Activated B cell treated with CpG ODN at 0.5 μM for 24 hours (primary cell): Measurements from ENCODE around the gene OSBPL5. TPM values are rescaled to one million over a fixed set of nuclear protein-coding genes. Genes with fewer than 3 reads are reported as not detected.

Experiments used
- ATAC-seq: fragments of 200-7000 bp; cut with Tn5 transposase; one replicate; pipeline ENCODE4 v1.10.0; 2021; ENCODE audit warnings: low read depth, mild to moderate bottlenecking, moderate library complexity
- CTCF ChIA-PET: fragments of 350-600 bp; sonication (Branson Sonifier 250); formaldehyde crosslinking; loops from one replicate; lab custom pipeline; 2021; ENCODE audit warnings: antibody characterized with exemption; lab: Charles Lee
- POLR2A ChIA-PET: fragments of 350-600 bp; sonication (Branson Sonifier 250); formaldehyde crosslinking; loops from one replicate; lab custom pipeline; 2021; ENCODE audit warnings: antibody characterized with exemption; lab: Charles Lee
- DNase-seq: peaks from one replicate; pipeline ENCODE4 v3.0.0; 2022
- H3K27ac Mint-ChIP-seq: one replicate; pipeline ENCODE4 v1.8.0; 2020; ENCODE audit warnings: mixed read lengths
- H3K27me3 Mint-ChIP-seq: one replicate; pipeline ENCODE4 v1.8.0; 2021; ENCODE audit warnings: mixed read lengths
- H3K36me3 Mint-ChIP-seq: one replicate; pipeline ENCODE4 v1.8.0; 2021; ENCODE audit warnings: low read depth, mixed read lengths
- H3K4me1 Mint-ChIP-seq: one replicate; pipeline ENCODE4 v1.8.0; 2021; ENCODE audit warnings: mixed read lengths
- H3K4me3 Mint-ChIP-seq: one replicate; pipeline ENCODE4 v1.8.0; 2020; ENCODE audit warnings: mild to moderate bottlenecking, mixed read lengths
- H3K9me3 Mint-ChIP-seq: one replicate; pipeline ENCODE4 v1.8.0; 2020; ENCODE audit warnings: mixed read lengths
- CTCF ChIP-seq: fragments of 200-600 bp; IDR thresholded peaks from one replicate; pipeline ENCODE4 v1.8.0; 2022; ENCODE audit warnings: antibody characterized with exemption, mild to moderate bottlenecking
- intact Hi-C: fragments of 100-400 bp; cut with micrococcal nuclease; formaldehyde crosslinking; loops from one replicate; pipeline ENCODE4 v1.15.1; 2024
- total RNA-seq: library from RNA; stranded (reverse); gene quantifications from 2 replicates; pipeline ENCODE4 v1.2.3, GENCODE V29; 2022

Gene OSBPL5
- total RNA-seq, 1 donor from 2014 or later: not detected

GRCh38 chr11:3164552-3165151 is 458 bp downstream of the OSBPL5 start:
- no peak overlapping the region for H3K27ac Mint-ChIP-seq
- ATAC-seq (no peak), DNase-seq (no peak)
- intact Hi-C loops: no loop called here
- TF ChIP-seq CTCF: no peak
- POLR2A ChIA-PET: no interaction called here
- H3K4me3 Mint-ChIP-seq: no peak overlapping the region
- H3K36me3 Mint-ChIP-seq: no peaks in the 10 kb centered on the region
- H3K4me1 Mint-ChIP-seq: peaks cover 14% of the 10 kb centered on the region
- peaks cover 51% of the 10 kb centered on the region for H3K27me3 Mint-ChIP-seq
- no peaks in the 10 kb centered on the region for H3K9me3 Mint-ChIP-seq
- CTCF ChIA-PET: no interaction called here

GRCh38 chr11:3164138-3164551 is 965 bp downstream of the OSBPL5 start:
- H3K27ac Mint-ChIP-seq: no peak overlapping the region

GRCh38 chr11:3163241-3163981 is 1.7 kb downstream of the OSBPL5 start:
- ChIA-PET POLR2A (no interaction called here), CTCF (no interaction called here)
- no peak for TF ChIP-seq CTCF
- DNase-seq: no peak
- Mint-ChIP-seq H3K36me3 (no peaks in the 10 kb centered on the region), H3K27me3 (peaks cover 55% of the 10 kb centered on the region), H3K4me1 (peaks cover 14% of the 10 kb centered on the region), H3K4me3 (no peak overlapping the region), H3K9me3 (no peaks in the 10 kb centered on the region), H3K27ac (no peak overlapping the region)
- intact Hi-C loops: no loop called here
- ATAC-seq: no peak

More at GRCh38 chr11:3164138-3164551, 965 bp downstream of the OSBPL5 start:
- Mint-ChIP-seq H3K9me3 (no peaks in the 10 kb centered on the region), H3K27me3 (peaks cover 54% of the 10 kb centered on the region), H3K4me3 (no peak overlapping the region), H3K36me3 (no peaks in the 10 kb centered on the region), H3K4me1 (peaks cover 14% of the 10 kb centered on the region)
- CTCF ChIA-PET: no interaction called here
- DNase-seq: no peak
- TF ChIP-seq CTCF: no peak
- intact Hi-C loops: no loop called here
- POLR2A ChIA-PET: no interaction called here
- ATAC-seq: no peak

- DNase-seq (no peak), ATAC-seq (no peak)
- ChIA-PET POLR2A (no interaction called here), CTCF (no interaction called here)
- Mint-ChIP-seq H3K27me3 (peaks cover 52% of the 10 kb centered on the region), H3K36me3 (no peaks in the 10 kb centered on the region), H3K4me3 (no peak overlapping the region), H3K9me3 (no peaks in the 10 kb centered on the region), H3K4me1 (peaks cover 14% of the 10 kb centered on the region), H3K27ac (no peak overlapping the region)
- intact Hi-C loops: no loop called here
- no peak for TF ChIP-seq CTCF
Measured at GRCh38 chr11:3162410-3163240, 2.5 kb downstream of the OSBPL5 start.
